ENCODE results near the gene BMPER.

DNA sequence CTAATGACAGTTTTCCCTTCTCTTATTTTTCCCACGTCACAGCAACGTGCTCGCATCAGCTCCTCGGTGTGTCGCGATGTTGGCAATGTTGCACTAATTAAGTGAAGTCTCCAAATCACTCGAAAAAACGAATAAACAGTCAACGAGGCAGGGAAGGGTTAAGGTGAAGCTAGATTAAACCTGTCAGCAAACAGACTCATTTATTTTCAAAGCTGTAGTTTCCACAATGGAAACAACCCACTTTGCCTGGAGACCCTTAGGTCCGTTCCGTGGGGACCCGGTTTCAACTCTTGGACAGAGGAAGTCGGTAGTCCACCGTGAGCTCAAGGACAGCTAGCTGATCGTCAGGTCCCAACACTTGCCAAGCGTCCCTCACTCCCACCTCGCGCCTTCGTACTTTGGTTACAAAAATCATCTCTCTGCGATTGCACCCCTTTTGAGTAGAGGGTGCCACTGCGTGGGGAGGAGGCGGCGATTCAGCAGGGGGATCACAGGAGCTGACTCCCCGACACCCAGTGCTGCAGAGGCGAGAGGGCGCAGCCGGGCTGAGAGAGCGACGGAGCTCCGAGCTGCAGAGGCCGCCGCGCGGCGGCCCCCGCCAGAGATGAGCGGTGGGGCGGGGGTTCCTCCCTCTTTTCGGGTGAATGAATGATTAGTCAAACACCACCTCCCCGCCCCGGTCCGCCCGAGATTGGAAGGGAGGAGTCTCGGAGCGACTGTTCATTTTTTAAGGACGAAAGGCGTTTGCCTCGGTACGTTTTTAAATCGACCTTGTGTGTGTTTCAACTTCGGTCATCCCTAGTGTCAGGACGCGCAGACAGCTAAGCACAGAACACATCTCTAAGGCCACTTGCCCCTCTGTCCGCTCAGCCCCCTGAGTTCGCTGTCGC, 1.3 kb upstream of the BMPER start:
- TF ChIP-seq, protein P1, sequence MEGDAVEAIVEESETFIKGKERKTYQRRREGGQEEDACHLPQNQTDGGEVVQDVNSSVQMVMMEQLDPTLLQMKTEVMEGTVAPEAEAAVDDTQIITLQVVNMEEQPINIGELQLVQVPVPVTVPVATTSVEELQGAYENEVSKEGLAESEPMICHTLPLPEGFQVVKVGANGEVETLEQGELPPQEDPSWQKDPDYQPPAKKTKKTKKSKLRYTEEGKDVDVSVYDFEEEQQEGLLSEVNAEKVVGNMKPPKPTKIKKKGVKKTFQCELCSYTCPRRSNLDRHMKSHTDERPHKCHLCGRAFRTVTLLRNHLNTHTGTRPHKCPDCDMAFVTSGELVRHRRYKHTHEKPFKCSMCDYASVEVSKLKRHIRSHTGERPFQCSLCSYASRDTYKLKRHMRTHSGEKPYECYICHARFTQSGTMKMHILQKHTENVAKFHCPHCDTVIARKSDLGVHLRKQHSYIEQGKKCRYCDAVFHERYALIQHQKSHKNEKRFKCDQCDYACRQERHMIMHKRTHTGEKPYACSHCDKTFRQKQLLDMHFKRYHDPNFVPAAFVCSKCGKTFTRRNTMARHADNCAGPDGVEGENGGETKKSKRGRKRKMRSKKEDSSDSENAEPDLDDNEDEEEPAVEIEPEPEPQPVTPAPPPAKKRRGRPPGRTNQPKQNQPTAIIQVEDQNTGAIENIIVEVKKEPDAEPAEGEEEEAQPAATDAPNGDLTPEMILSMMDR (conservative IDR thresholded peaks at IDR 0.05) = no peak
- TF ChIP-seq EZH2 (IDR thresholded peaks at IDR 0.05; ENCODE audit: low read depth) = no peak
